ENCODE results near the gene FCN2. TPM values are rescaled to one million over a fixed set of nuclear protein-coding genes. Genes with fewer than 3 reads are reported as not detected.

Gene FCN2
- total and polyA plus RNA-seq, 2 of the 13 experiments (the other 11 are each of a cell fraction or from before 2014, with no cell fraction given), result not detected

DNA sequence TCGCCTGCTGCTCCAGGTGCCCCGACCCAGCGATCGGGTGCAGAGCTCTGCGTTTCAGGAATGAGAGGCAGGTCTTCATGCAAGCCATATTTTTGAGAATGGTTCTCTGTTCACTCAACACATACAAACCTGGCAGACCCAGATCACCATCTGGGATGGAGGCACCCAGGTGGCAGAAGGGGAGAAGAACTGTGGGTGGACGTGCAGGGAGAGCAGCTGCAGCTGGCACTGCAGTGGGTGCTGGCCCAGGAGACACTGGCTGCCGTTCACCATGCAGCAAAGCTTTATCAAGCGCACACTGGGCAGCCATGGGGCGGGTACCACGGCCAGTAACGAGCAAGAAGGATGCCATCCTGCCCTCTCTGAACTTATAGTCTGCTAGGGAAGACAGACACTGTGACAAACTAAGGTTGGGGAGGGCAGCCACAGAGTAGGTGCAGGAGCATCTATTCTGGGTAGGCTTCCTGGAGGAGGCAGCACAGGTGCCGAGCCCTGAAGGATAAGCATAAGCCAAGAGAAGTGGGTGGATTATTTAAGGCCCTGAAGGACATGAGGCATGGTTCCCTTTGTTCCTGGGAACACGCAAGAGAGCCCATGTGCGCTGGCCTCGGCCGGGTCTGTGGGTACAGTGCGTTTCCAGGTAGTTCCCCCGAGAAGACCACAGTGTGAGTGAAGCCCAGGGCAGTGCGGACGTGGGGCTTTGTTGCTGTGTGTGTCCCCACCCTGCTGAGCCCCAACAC, 46.2 kb upstream of the FCN2 start:
- no peak overlapping the region for H3K4me3 ChIP-seq (replicated peaks in 1 of 3; ENCODE audit: insufficient read depth in 1 of 3, low read depth in 2 of 3, low read length in 3 of 3)
- no peak overlapping the region for H3K9ac ChIP-seq (ENCODE audit: insufficient read depth, low read depth, low read length)
- no peaks in the 10 kb centered on the region for H3K36me3 ChIP-seq (replicated peaks in 1 of 2; ENCODE audit: control insufficient read depth in 1 of 2, insufficient read depth in 2 of 2, low read length in 2 of 2)
- in situ Hi-C loops (cut with HindIII; ENCODE audit: extremely low pct_ligation_motif_present, low pct_unique_long_range_greater_than_20kb) (no loop called here), intact Hi-C loops (cut with micrococcal nuclease; ENCODE audit: unreplicated experiment) (no loop called here)
- CTCF ChIA-PET (ENCODE audit: low intra/inter-chr PET ratio, low total read pairs), result no interaction called here
- H4K20me1 ChIP-seq (ENCODE audit: insufficient read depth, low read length), result no peaks in the 10 kb centered on the region
- no peak for DNase-seq (ENCODE audit: low spot score)
- no peak for TF ChIP-seq ZEB1 (IDR thresholded peaks at IDR 0.05; ENCODE audit: insufficient replicate concordance, low read depth)
- TF ChIP-seq, protein P1, sequence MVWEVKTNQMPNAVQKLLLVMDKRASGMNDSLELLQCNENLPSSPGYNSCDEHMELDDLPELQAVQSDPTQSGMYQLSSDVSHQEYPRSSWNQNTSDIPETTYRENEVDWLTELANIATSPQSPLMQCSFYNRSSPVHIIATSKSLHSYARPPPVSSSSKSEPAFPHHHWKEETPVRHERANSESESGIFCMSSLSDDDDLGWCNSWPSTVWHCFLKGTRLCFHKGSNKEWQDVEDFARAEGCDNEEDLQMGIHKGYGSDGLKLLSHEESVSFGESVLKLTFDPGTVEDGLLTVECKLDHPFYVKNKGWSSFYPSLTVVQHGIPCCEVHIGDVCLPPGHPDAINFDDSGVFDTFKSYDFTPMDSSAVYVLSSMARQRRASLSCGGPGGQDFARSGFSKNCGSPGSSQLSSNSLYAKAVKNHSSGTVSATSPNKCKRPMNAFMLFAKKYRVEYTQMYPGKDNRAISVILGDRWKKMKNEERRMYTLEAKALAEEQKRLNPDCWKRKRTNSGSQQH (CRISPR knock-in tag; IDR thresholded peaks at IDR 0.05; ENCODE audit: low read depth), result no peak
- no peak for TF ChIP-seq MAF1 (CRISPR knock-in tag; IDR thresholded peaks at IDR 0.05; ENCODE audit: borderline replicate concordance)
- no peak for TF ChIP-seq TBX3 (IDR thresholded peaks at IDR 0.05; ENCODE audit: borderline replicate concordance)
- no peak for TF ChIP-seq ZNF136 (CRISPR knock-in tag; IDR thresholded peaks at IDR 0.05; ENCODE audit: low read depth)
- FAIRE-seq, result no peak
- no peaks in the 10 kb centered on the region for H3K9me3 ChIP-seq (ENCODE audit: low read length)
- H3K4me2 ChIP-seq (ENCODE audit: low read depth, low read length), result no peak overlapping the region
- H3K4me1 ChIP-seq (ENCODE audit: insufficient read depth, low read length), result no peaks in the 10 kb centered on the region
- H3K79me2 ChIP-seq (ENCODE audit: insufficient read depth, low read length), result no peaks in the 10 kb centered on the region
- no TSS peak for BruUV-seq (replicated peaks)
- ATAC-seq, result no peak
- POLR2A ChIA-PET, result no interaction called here
- WGBS (ENCODE audit: low lambda C conversion rate), result 30% methylated on average over 6 of the region's 20 CpGs
- H3K27ac ChIP-seq (ENCODE audit: extremely low read length, insufficient read depth, low read length), result no peak overlapping the region
- H2AFZ ChIP-seq (ENCODE audit: low read length), result no peak overlapping the region
- peaks cover 23 to 82% of the 10 kb centered on the region in 2 experiments for H3K27me3 ChIP-seq (ENCODE audit: control insufficient read depth in 1 of 2, insufficient read depth in 2 of 2, low read length in 2 of 2)

DNA sequence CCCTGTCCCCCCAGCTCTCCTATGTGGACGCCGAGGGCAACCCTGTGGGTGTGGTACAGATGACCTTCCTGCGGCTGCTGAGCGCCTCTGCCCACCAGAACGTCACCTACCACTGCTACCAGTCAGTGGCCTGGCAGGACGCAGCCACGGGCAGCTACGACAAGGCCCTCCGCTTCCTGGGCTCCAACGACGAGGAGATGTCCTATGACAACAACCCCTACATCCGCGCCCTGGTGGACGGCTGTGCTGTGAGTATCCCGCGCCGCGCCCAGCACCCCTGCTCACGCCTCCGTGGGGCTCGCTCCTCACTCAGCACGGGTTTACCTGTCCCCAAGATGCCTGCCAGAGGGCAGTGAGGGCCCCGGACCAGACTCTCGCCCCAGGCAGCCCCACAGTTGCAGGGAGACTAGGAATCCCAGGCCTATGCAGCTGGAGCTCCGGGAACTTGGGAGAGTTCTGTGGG, 45.6 kb upstream of the FCN2 start:
- ATAC-seq, result no peak
- Histone ChIP-seq H3K79me2 (ENCODE audit: insufficient read depth, low read length) (no peaks in the 10 kb centered on the region), H3K9me3 (ENCODE audit: low read length) (no peaks in the 10 kb centered on the region), H3K36me3 (replicated peaks in 1 of 2; ENCODE audit: control insufficient read depth in 1 of 2, insufficient read depth in 2 of 2, low read length in 2 of 2) (no peaks in the 10 kb centered on the region), H3K4me2 (ENCODE audit: low read depth, low read length) (no peak overlapping the region), H2AFZ (ENCODE audit: low read length) (no peak overlapping the region), H3K4me3 (replicated peaks in 1 of 3; ENCODE audit: insufficient read depth in 1 of 3, low read depth in 2 of 3, low read length in 3 of 3) (no peak overlapping the region), H3K27ac (ENCODE audit: extremely low read length, insufficient read depth, low read length) (no peak overlapping the region), H3K4me1 (ENCODE audit: insufficient read depth, low read length) (no peaks in the 10 kb centered on the region), H4K20me1 (ENCODE audit: insufficient read depth, low read length) (no peaks in the 10 kb centered on the region), H3K27me3 (ENCODE audit: control insufficient read depth in 1 of 2, insufficient read depth in 2 of 2, low read length in 2 of 2) (peaks cover 21 to 84% of the 10 kb centered on the region in 2 experiments), H3K9ac (ENCODE audit: insufficient read depth, low read depth, low read length) (no peak overlapping the region)
- in situ Hi-C loops (cut with HindIII; ENCODE audit: extremely low pct_ligation_motif_present, low pct_unique_long_range_greater_than_20kb), result no loop called here
- POLR2A ChIA-PET, result no interaction called here
- no peak for TF ChIP-seq SMC3 (IDR thresholded peaks at IDR 0.05; ENCODE audit: low read length)
- TF ChIP-seq EHMT2 (IDR thresholded peaks at IDR 0.05; ENCODE audit: borderline replicate concordance, low read depth, low read length), result no peak
- no peak for TF ChIP-seq U2AF2 (IDR thresholded peaks at IDR 0.05; ENCODE audit: low read depth, low read length)
- TF ChIP-seq NFYC (CRISPR knock-in tag; IDR thresholded peaks at IDR 0.05), result no peak
- no peak for TF ChIP-seq ZNF556 (CRISPR knock-in tag; IDR thresholded peaks at IDR 0.05; ENCODE audit: borderline replicate concordance)
- CTCF ChIA-PET (ENCODE audit: low intra/inter-chr PET ratio, low total read pairs), result no interaction called here
- no TSS peak for BruUV-seq (replicated peaks)
- DNase-seq (ENCODE audit: low spot score), result no peak
- intact Hi-C loops (cut with micrococcal nuclease; ENCODE audit: unreplicated experiment), result no loop called here
- no peak for FAIRE-seq
- 11% methylated on average over 5 of the region's 25 CpGs for WGBS (ENCODE audit: low lambda C conversion rate)

All from HepG2 (cell line).